ENCODE measurements around the gene NRG2.

DNA sequence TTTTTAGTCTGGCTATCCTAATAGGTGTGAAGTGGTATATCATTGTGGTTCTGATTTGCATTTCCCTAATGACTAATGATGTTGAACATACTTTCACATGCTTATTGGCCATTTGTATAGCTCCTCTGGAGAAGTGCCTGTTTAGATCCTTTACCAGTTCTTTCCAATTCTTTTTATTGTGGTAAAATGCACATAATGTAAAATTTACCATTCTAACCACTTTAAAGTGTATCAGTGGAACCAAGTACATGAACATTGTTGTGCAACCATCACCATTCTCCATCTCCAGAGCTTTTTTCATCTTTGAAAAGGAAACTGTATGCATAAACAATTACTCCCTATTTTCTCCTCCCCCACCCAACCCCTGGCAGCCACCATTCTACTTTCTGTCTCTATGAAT lies 95.4 kb downstream of the NRG2 start:
- no peak for TF ChIP-seq REST (IDR thresholded peaks at IDR 0.05)
- TF ChIP-seq, protein P1, sequence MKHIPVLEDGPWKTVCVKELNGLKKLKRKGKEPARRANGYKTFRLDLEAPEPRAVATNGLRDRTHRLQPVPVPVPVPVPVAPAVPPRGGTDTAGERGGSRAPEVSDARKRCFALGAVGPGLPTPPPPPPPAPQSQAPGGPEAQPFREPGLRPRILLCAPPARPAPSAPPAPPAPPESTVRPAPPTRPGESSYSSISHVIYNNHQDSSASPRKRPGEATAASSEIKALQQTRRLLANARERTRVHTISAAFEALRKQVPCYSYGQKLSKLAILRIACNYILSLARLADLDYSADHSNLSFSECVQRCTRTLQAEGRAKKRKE (CRISPR knock-in tag; IDR thresholded peaks at IDR 0.05; ENCODE audit: low read depth), result no peak
- TF ChIP-seq, protein P2, sequence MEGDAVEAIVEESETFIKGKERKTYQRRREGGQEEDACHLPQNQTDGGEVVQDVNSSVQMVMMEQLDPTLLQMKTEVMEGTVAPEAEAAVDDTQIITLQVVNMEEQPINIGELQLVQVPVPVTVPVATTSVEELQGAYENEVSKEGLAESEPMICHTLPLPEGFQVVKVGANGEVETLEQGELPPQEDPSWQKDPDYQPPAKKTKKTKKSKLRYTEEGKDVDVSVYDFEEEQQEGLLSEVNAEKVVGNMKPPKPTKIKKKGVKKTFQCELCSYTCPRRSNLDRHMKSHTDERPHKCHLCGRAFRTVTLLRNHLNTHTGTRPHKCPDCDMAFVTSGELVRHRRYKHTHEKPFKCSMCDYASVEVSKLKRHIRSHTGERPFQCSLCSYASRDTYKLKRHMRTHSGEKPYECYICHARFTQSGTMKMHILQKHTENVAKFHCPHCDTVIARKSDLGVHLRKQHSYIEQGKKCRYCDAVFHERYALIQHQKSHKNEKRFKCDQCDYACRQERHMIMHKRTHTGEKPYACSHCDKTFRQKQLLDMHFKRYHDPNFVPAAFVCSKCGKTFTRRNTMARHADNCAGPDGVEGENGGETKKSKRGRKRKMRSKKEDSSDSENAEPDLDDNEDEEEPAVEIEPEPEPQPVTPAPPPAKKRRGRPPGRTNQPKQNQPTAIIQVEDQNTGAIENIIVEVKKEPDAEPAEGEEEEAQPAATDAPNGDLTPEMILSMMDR (IDR thresholded peaks at IDR 0.05), result no peak
- no peak for TF ChIP-seq POLR2A (IDR thresholded peaks at IDR 0.05; ENCODE audit: low read length)
- no peak for TF ChIP-seq TP53 (CRISPR knock-in tag; IDR thresholded peaks at IDR 0.05)
- no peak for TF ChIP-seq RAD21 (conservative IDR thresholded peaks at IDR 0.05 in 1 of 2, IDR thresholded peaks at IDR 0.05 in 1 of 2)
- no peak for TF ChIP-seq CHD4 (IDR thresholded peaks at IDR 0.05; ENCODE audit: borderline replicate concordance)
- TF ChIP-seq FOSL2 (IDR thresholded peaks at IDR 0.05), result no peak
- TF ChIP-seq FOSL2 (CRISPR knock-in tag; IDR thresholded peaks at IDR 0.05), result no peak

All from A549 (cell line).